NCI-H748 (cell line): ENCODE measurements around the gene ANXA7.
"Not testable (repeated sequence)": the region's sequence is repeated elsewhere in the genome, so short reads cannot be mapped to it uniquely, and the experiment has no call there.

Source experiments
- DNase-seq: peaks from one replicate; lab custom pipeline; 2025; ENCODE audit not compliant: unreplicated experiment; lab: John Stamatoyannopoulos, UW

Gene ANXA7

DNA sequence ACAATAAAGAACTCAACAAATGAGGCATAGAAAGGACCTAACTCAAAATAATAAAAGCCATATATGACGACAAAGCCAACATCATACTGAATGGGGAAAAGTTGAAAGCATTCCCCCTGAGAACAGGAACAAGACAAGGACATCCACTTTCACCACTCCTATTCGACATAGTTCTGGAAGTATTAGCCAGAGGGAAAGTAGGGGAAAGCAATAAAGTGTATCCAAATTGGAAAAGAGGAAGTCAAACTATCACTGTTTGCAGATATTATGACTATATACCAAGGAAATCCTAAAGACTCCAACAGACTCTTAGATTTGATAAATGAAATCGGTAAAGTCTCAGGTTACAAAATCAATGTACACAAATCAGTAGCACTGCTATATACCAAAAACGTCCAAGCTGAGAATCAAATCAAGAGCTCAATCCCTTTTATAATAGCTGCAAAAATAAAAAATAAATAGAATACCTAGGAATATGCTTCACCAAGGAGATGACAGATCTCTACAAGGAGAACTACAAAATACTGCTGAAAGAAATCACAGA is 4.8 kb downstream of the ANXA7 start:
- no peak for DNase-seq

DNA sequence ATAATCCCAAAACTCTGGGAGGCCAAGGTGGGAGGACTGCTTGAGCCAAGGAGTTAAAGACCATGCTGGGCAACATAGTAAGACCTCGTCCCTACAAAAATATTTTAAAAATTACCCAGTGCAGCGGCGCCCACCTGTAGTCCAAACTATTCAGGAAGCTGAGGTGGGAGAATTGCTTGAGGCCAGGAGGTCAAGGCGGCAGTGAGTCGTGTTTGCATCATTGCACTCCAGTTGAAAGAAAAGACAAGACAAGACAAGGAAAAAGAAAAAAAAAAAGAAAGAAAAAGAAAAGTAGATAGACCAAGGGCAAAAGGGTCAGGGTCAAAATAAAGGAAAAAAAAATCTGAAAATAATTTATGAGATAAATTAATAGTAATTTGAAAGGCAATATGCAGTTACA is 5.8 kb downstream of the ANXA7 start:
- no peak for DNase-seq

DNA sequence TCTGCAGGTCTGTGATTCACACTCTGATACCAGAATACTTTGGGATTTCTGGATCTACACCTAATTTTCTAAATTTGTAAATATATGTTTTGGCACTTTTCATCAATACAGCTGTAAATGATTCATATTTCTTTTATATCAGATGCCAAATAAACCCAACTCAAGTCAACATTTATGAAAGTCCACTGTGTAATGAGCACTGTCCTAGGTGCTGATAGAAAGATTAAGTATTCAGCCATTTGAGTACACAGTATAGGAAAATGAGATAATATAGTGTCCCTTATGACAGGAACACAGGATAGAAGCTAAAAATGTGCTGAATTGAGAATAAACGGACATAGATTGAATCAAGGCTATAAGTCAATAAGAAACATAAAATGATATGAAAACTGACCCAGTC is 6.4 kb downstream of the ANXA7 start:
- DNase-seq = no peak

DNA sequence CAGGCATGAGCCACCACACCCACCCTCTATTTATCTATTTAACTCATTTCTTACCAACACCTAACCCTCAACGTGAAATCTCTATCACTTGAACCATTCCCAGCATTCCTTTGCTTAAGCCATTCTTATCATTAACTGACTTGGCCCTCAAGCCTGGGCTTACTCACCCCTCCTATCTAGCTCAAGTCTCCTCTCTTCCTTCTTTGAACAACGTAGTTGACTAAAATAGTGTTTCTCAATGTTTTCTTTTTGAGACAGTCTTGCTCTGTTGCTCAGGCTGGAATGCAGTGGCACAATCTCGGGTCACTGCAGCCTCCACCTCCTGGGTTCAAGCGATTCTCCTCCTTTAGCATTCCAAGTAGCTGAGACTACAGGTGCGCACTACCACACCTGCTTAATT is 7.0 kb downstream of the ANXA7 start:
- DNase-seq = no peak

DNA sequence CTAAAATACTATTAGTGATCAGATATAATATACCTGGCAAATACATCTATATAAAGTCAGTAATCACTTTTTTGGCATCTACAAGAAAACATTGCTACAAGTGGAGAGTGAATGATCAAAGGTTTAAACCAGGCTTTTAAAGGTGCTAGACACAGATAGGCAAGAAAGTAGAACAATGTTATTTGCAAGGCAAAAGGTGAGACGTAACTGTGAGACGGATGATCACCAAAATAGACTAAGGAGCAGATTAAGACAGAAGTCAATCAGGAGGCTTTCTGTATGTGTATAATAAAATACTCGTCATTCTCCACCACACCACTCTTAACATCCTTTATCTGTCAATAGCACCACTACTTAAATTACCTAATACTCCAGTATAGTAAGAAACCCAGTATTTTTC is 8.3 kb downstream of the ANXA7 start:
- no peak for DNase-seq

DNA sequence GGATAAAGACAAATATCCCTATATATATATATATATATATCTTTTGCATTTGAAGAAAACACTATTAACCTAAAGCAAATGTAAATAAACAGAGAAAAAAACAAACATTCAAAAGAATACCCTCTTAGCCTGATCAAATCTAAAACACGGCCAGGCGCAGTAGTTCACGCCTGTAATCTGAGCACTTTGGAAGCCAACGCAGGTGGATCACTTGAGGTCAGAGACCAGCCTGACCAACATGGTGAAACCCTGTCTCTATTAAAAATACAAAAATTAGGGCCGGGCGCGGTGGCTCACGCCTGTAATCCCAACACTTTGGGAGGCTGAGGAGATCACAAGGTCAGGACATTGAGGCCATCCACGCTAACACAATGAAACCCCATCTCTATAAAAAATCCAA is 9.2 kb downstream of the ANXA7 start:
- peak; percentile 52 for DNase-seq

DNA sequence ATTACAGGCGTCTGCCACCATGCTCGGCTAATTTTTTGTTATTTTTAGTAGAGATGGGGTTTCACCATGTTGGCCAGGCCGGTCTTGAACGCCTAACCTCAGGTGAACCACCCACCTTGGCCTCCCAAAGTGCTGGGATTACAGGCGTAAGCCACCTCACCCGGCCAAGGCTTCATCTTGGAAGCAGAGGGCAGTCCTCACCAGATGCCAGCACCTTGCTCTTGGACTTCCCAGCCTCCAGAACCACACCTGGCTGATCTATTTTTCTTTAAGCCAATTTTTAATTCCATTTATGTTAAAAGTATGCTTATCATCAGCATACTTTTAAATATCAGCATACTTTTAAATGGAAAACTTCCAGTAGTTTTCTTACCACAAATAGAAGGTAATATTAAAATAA is 12.2 kb downstream of the ANXA7 start:
- DNase-seq = no peak

DNA sequence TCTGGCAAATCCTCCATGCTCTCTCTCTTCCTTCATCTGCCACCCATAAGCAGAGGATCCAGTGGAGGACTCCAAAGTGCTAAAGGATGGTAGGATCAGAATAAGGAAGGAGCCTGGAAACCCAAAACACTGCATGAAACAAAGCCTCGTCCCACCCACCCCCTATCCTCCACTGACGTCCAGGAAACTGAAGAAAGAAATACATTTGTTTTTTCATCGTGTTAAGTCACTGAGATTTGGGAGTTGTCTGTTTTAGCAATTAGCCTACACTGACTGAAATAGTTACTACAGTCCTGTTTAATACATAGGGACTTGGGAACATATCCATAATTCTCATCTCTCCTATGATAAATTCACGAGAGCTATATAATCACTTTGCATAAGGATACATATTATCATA is 14.8 kb downstream of the ANXA7 start:
- no peak for DNase-seq

DNA sequence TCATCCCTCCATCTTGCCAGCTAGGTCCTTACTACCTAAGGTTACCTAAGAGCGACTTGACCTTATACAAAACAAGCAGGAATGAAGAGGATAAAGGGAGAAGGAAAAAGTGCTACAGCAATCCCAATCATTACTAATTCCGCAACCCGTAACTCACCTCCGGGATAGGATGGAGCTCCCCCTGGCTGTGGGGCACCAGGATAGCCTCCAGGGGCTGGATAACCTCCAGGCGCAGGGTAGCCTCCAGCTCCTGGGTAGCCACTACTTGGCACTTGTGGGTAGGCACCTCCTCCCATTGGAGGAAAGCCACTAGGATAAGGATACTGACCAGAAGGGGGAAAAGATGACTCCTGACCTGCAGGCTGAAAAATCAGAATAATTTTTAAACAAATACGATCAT is 15.8 kb downstream of the ANXA7 start:
- DNase-seq = no peak

DNA sequence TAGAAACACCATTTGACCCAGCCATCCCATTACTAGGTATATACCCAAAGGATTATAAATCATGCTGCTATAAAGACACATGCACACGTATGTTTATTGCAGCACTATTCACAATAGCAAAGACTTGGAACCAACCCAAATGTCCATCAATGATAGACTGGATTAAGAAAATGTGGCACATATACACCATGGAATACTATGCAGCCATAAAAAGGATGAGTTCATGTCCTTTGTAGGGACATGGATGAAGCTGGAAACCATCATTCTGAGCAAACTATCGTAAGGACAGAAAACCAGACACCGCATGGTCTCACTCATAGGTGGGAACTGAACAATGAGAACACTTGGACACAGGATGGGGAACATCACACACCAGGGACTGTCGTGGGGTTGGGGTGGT is 19.5 kb downstream of the ANXA7 start:
- not testable (repeated sequence) for DNase-seq

DNA sequence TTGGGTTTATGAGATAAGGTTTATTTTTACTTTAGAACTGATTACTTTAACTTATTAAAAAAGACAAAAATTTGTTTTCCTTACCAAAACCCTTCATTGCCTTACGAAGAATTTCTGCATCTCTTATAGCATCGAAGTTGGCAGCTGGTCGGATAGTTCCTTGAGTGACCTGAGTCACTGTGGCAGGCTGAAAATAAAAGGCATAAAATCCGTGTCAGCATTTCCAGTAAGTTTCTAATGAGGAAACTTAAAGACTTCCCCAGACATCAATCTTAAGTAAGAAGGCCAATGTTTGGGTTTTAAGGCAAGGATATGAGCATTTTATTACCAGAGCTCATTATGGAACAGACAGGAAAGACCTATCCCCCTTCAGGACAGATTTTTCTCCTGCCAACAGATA is 25.6 kb downstream of the ANXA7 start:
- no peak for DNase-seq

DNA sequence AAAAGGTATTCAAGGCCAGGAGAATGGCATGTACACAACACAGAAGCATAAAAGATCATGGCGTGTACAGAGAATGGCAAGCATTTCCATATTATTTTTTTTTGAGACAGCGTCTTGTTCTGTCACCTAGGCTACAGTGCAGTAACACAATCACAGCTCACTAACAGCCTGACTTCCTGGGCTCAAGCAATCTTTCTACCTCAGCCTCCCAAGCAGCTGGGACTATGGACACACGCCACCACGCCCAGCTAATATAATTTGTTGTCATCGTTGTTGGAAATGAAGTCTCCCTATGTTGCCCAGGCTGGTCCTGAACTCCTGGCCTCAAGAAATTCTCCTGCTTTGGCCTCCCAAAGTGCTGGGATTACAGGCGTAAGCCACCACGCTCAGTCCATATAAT is 27.3 kb downstream of the ANXA7 start:
- DNase-seq = no peak

DNA sequence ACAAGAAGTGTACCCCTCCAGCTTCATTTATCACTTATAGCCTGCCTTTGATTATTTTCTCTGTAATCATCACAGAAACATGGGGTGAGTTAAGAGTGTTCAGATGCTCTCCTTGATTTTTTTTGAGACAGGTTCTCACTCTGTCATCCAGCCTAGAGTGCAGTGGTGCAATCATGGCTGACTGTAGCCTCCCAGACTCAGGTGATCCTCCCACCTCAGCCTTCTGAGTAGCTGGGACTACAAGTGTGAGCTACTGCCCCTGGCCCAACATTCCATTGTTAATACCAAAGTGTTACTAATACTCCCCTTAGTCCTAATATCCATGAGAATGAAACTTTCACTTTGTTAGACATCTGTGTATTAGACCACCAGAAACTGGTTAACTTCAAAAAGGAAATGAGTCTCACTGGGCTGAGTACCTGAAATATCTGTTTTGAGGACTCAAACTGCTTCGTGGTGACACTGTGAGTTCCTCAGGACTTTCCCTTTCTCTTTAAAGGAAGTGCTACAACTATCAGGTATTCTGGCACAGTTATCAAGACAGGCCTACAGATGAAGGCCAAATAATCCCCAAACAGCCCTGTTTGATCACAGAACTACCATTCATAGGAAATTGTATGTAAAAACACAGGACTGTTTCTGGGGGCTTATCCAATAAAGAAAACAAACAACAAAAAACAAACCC is 34.7 kb downstream of the ANXA7 start:
- no peak for DNase-seq

DNA sequence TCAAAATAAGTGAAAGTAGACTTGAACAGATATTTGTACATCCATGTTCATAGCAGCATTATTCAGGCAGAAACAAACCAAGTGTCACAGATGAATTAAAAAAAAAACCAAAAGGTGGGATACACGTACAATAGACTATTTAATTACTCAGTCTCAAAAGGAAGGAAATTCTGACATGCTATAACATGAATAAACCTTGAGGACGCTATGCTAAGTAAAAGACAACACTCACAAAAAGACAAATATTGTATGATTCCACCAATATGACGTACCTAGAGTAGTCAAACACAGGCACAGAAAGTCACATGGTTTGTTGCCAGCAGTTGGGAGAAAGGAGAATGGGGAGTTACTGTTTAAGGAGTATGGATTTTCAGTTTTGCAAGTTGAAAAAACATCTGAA is 37.2 kb downstream of the ANXA7 start:
- no peak for DNase-seq

DNA sequence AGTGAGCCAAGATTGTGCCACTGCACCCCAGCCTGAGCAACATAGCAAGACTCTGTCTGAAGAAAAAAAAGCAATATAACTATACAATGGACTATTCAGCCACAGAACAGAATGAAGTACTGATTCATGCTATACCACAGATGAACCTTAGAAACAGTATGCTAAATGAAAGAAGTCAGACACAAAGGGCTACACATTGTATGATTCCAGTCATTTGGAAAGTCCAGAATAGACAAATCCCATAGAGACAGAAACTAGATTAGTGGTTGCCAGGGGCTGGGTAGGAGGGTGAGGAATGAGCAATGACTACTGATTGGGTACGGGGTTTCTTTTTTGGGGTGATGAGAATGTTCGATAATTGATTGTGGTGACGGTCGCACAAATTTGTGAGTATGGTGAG is 45.6 kb downstream of the ANXA7 start:
- no peak for DNase-seq

DNA sequence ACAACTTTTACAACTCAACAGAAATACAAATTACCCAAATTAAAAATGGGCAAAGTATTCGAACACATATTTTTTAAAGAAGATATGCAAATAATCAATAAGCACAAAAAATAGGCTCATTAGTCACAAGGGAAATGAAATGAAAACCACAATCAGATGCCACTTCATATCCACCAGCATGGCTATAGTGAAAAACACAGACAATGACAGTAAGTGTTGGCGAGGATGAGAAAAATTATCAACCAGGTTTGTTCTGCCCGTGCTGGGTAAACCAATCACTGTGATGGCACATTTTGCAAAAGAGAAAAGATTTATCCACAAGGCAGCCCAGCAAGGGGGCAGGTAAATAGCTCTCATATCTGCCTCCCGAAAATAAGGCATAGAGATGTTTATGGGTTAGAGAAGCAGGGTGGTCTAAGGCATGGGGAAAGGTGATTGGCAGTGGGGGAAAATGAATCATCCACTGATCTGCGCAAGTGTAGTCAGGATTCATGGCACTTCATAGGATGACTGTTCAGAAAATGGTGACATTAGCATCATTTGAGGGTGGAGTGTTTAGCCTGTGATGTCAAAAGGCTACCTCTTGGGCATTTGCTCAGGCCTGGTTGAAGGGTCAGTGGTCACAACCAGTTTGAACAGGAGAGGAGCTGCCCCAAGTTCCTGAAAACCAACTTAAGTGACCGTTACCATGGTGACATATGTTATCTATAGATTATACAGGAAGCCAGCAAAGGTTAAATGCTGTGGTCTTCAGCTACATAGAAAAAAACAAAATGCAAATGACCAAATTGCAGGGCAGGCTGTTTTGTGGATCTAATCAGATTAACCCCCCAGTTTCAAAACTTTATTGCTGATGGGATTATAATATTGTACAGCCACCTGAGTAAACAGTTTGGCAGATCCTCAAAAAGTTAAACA is 47.2 kb downstream of the ANXA7 start:
- no peak for DNase-seq

DNA sequence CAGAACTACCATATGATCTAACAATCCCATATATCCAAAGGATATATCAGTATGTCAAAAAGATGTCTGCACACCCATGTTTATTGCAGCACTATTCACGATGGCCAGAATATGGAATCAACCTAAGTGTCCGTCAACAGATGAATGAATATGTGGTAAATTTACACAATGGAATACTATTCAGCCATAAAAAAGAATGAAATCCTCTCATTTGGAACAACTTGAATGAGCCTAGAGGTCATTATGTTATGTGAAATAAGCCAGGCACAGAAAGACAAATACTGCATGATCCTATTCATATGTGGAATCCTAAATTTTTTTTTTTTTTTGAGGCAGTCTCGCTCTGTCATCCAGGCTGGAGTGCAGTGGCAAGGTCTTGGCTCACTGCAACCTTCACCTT is 48.9 kb downstream of the ANXA7 start:
- no peak for DNase-seq

DNA sequence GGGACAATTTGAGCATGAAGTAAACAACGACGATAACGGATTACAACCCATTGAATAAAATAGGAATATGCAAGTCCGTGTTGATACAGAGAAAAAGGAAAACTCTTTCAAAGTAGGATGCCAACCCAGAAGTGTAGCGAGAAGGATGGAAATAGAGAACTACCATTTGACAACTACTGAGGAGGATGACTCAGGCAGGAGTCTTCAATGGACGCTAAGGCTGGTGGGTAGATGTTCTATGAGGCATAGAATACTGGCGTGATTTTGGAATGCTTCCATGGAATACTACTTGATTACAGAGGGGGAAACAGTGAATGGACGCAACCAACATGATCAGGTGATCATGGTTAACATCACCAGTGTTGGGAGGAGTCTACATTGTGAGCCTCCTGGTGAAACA is 54.4 kb downstream of the ANXA7 start:
- peak; percentile 44 for DNase-seq

DNA sequence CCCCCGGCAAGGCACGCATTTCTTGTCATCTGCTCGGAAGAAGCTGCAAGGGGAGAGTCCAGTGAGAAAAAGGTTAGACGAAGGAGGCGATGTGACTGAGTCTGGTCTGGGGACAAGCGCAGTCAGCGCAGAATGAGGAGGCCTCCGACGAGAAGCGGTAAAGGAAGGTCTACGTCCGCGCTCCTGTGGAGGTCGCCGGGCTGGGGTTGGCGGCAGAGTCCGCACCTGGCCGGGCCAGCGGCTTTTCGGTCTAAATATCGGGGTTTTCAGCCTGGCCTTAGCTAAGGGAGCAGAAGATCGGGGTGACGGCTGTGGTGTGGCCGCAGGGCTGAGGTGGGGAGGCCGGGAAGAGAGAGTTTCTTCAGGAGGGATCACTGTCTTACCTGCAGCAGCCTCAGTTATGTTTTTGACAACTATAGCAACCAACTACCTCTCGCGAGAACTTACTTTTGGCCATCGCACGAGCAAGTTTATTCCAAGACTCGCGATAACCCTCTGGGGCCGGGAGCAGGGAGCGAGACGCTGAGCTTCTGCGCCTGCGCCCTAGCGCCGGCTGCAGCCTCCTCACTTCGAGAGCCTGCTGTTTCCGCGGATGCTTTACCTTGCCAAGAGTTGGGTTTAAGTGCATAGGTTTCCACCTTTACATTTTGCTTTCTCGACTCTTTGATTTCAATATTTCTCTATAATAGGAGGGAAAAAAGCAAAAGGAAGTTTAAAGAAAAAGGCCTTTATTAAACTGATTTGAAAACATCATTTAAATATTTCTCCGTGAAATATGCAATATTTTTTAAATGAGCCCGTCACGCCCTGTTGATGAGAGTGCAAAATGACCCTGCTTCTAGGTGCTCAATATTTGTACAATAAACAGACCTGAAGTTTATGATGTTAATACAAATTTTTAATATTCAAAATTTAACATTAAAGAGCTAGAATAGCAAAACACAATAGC is 55.3 kb downstream of the ANXA7 start, which contains the start of gene CFAP70:
Gene CFAP70, minus strand, starts transcription at position 534 of the 949 bp plus-strand sequence. CDS start 4,068 bp downstream, outside the sequence.
- DNase-seq = peak; percentile 96

DNA sequence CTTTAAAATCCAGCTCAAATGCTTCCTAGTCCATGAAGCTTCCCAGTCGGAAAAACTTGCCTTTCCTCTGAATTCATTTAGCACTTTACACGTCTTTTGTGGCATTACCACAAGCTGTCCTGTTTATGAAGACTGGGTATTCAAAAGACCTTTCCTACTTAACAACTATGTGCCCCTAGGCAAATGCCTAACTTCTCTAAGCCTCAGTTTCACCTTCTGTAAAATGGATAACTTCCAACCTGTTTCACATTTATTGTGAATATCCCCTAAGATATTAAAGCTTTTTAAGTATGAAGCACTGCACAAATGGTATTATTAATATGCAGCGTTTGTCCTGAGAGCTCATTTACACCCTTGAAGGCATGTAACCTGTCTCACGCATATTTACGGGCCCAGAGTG is 56.0 kb downstream of the ANXA7 start:
- no peak for DNase-seq

DNA sequence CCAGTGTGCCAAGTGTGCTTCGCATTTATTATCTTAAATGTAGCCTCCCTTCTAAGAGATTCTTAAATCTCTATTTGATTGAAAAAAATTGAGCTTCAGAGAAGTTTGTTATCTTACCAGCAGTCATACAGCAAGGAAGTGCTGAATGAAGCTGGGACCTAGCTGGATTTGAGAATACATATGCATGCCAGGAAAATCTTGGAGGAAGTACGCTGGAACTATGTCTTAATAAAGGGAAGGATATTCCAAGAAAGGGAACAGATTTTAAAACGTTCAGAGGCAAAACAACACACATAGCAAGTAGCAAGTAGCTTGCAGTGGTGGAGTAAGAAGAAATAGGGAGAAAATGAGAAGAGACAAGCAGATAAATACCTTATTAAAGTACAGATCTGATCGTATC is 56.7 kb downstream of the ANXA7 start:
- no peak for DNase-seq
